ENCODE measurements around the gene LOC101059915.
"Not testable (repeated sequence)": the region's sequence is repeated elsewhere in the genome, so short reads cannot be mapped to it uniquely, and the experiment has no call there.

Gene LOC101059915

DNA sequence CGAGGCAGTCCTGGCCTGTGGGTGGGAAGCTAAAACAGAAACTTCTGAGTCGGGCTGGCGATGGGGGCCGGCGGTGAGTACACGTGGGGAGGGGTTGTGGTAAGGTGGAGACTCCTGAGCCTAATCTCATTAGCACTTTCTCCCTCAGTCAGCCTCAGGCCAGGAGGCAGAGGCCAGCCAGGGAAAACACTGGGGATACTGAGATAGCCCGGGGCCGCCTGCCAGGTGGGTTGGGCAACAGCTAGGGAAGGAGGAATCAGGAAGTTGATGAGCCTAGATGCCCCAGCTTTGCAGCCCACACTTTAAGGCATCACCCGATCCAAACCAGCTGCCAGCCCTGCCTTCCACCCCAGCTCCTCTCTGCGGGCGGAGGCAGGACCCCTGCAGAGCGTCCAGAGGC lies 49.0 kb downstream of the LOC101059915 start:
- POLR2A ChIA-PET; DNase-seq (ENCODE audit: extremely low spot score); CTCF ChIA-PET: not testable (repeated sequence)

DNA sequence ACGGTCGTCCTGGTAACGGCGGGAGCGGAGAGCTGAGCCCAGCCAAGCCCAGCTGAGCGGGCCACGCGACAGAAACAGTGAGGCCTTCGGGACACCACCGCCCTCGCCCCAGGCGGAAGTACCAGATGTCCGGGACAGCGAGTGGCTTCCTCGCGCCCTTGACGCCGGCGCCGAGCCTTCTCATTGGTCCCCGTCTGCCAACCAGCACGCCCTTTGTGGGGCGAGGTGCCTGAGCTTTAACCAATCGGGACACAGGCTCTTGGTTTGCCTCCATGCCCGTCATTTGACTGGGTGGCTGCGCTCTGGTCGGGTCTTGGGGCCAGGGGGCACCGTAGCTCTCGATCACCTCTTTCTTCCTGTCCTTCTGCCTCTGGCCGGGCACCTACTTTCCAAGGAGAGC lies 50.8 kb downstream of the LOC101059915 start, which contains the start of gene CXorf49:
Gene CXorf49, minus strand, starts transcription at position 101 of the 400 bp plus-strand sequence. CDS start 134 bp downstream, outside the sequence.
- DNase-seq (ENCODE audit: extremely low spot score); CTCF ChIA-PET; POLR2A ChIA-PET: not testable (repeated sequence)

DNA sequence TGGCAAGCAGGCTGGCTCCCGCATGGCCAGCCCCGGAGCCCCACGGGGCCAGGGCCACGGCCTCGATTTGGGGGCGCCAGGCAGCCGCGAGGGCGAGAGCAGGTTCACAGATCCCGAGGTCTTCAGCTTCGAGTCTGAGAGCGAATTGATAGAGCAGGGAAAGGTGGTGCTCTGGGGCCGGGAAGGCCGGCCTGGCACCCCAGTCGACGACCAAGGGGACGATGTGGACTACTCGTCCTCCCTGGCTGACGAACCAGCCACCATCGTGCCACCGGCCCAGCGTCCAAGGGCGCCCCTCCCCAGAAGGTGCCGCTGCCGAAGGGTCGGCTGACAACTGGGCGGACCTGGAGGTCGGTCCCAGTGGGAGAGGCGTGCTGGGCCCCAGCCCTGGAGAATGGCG lies 51.8 kb downstream of the LOC101059915 start:
- DNase-seq (ENCODE audit: extremely low spot score); POLR2A ChIA-PET; CTCF ChIA-PET: not testable (repeated sequence)

GRCh38 chrX:71720289-71720886 lies 53.0 kb downstream of the LOC101059915 start:
- CTCF ChIA-PET, result not testable (repeated sequence)

More at GRCh38 chrX:71720289-71720886, 53.0 kb downstream of the LOC101059915 start:
- DNase-seq (ENCODE audit: extremely low spot score); POLR2A ChIA-PET: not testable (repeated sequence)
